K562 (cell line): ENCODE data around the gene NET1. TPM values are rescaled to one million over a fixed set of nuclear protein-coding genes. Genes with fewer than 3 reads are reported as not detected.

ENCODE experiments used
- ATAC-seq: fragments of 200-7000 bp; cut with Tn5 transposase; 3 replicates; pipeline ENCODE4 v1.9.1; 2020; ENCODE audit warnings: moderate library complexity
- BruUV-seq: library from RNA; stranded (reverse); fragments of 400-500 nt; replicated peaks from 2 replicates; lab custom pipeline; 2021; lab: Mats Ljungman, UMichigan
- CTCF ChIA-PET: fragments of 300-600 bp; formaldehyde crosslinking; extraction: SDS; loops from one replicate; lab custom pipeline; 2021; ENCODE audit warnings: low intra/inter-chr PET ratio; lab: Yijun Ruan, JAX
- POLR2A ChIA-PET: fragments of 300-600, 350-650 bp; sonication (Branson Sonifier 250); formaldehyde crosslinking; extraction: SDS; loops from one replicate; lab custom pipeline; 2021; ENCODE audit warnings: antibody characterized with exemption, inconsistent platforms; lab: Yijun Ruan, JAX
- DNase-seq, 4 experiments: peaks; one replicate each; pipeline versions ENCODE4 v3.0.0 to v3.0.0-alpha.2; 2011 to 2018; ENCODE audit warnings: low spot score in 3 of 4, mixed read lengths in 3 of 4; ENCODE audit errors: extremely low read depth in 1 of 4
- FAIRE-seq: peaks from 2 replicates; lab custom pipeline; 2011; peaks lifted over from hg19 to GRCh38; lab: Jason Lieb, UNC
- H2AFZ ChIP-seq: 2 replicates; pipeline ENCODE4 v1.6.0; 2011; ENCODE audit warnings: low read depth, low read length, control low read depth, inconsistent platforms
- H3K27ac ChIP-seq: fragments of 200-600 bp; 3 replicates; pipeline ENCODE4 v1.8.0; 2011; ENCODE audit warnings: low read depth, mild to moderate bottlenecking, control low read depth, inconsistent platforms, low read length, moderate library complexity, mixed read lengths; ENCODE audit errors: extremely low read depth
- H3K27me3 ChIP-seq, 2 experiments: fragments of 300-600 bp in 1 of 2; 2 replicates in 1 of 2; 3 replicates in 1 of 2; pipeline versions ENCODE4 v1.6.0 to v1.8.0; 2011; ENCODE audit warnings: inconsistent platforms in 2 of 2, low read length in 2 of 2, mild to moderate bottlenecking in 1 of 2, mixed read lengths in 1 of 2, moderate library complexity in 1 of 2; ENCODE audit not compliant: control insufficient read depth in 2 of 2, insufficient read depth in 2 of 2
- H3K36me3 ChIP-seq: fragments of 300-600 bp; 3 replicates; pipeline ENCODE4 v1.8.0; 2011; ENCODE audit warnings: mild to moderate bottlenecking, low read length, inconsistent platforms; ENCODE audit not compliant: control insufficient read depth, insufficient read depth
- H3K4me1 ChIP-seq, 2 experiments: fragments of 200-600 bp in 1 of 2; replicated peaks in 1 of 2; 2 replicates in 1 of 2; 3 replicates in 1 of 2; pipeline versions ENCODE4 v1.5.1 to v1.8.0; 2011; ENCODE audit warnings: inconsistent platforms in 2 of 2, low read length in 2 of 2, mild to moderate bottlenecking in 1 of 2, mixed read lengths in 1 of 2, moderate library complexity in 1 of 2; ENCODE audit not compliant: control insufficient read depth in 2 of 2, insufficient read depth in 2 of 2
- H3K4me2 ChIP-seq: 2 replicates; pipeline ENCODE4 v1.6.1; 2011; ENCODE audit warnings: low read length, control low read depth, inconsistent platforms, mixed read lengths; ENCODE audit not compliant: insufficient read depth
- H3K4me3 ChIP-seq: fragments of 200-600 bp; sonication (generic), shearing (Covaris generic); 2 replicates; pipeline ENCODE4 v1.5.1; 2016; ENCODE audit warnings: control low read depth, inconsistent platforms
- H3K79me2 ChIP-seq: fragments of 200-600 bp; 3 replicates; pipeline ENCODE4 v1.8.0; 2011; ENCODE audit warnings: low read length, inconsistent platforms; ENCODE audit not compliant: control insufficient read depth, insufficient read depth
- H3K9ac ChIP-seq, 2 experiments: 2 replicates each; pipeline versions ENCODE4 v1.6.0 to v1.6.1; 2011; ENCODE audit warnings: low read depth in 2 of 2, low read length in 2 of 2, control low read depth in 1 of 2, inconsistent platforms in 1 of 2, mild to moderate bottlenecking in 1 of 2, mixed read lengths in 1 of 2; ENCODE audit not compliant: insufficient read depth in 1 of 2
- H3K9me1 ChIP-seq: one replicate; pipeline ENCODE4 v1.6.0; 2011; ENCODE audit warnings: inconsistent platforms, mild to moderate bottlenecking, low read length, moderate library complexity; ENCODE audit not compliant: control insufficient read depth, insufficient read depth
- H3K9me3 ChIP-seq: replicated peaks from 2 replicates; pipeline ENCODE4 v1.5.1; 2011; ENCODE audit warnings: low read depth, low read length, inconsistent platforms; ENCODE audit not compliant: control insufficient read depth, insufficient read depth
- H4K20me1 ChIP-seq: replicated peaks from 2 replicates; pipeline ENCODE4 v1.6.1; 2011; ENCODE audit warnings: low read length, inconsistent platforms, mixed read lengths; ENCODE audit not compliant: control insufficient read depth, insufficient read depth
- ATF2 ChIP-seq: sonication (generic); formaldehyde crosslinking; IDR thresholded peaks from 2 replicates; pipeline ENCODE4 v1.8.1; 2022; ENCODE audit warnings: missing genetic modification reagents
- CXXC5 ChIP-seq: fragments of 250-450 bp; sonication (Bioruptor Pico); IDR thresholded peaks from 2 replicates; pipeline ENCODE4 v1.8.0; 2022; ENCODE audit warnings: inconsistent platforms, mild to moderate bottlenecking, moderate library complexity
- E2F8 ChIP-seq: fragments of 450-650 bp; IDR thresholded peaks from 2 replicates; pipeline ENCODE4 v1.7.1; 2018; ENCODE audit warnings: mild to moderate bottlenecking, low read depth; ENCODE audit not compliant: partially characterized antibody
- EHMT2 ChIP-seq: fragments of 450-650 bp; IDR thresholded peaks from 2 replicates; pipeline ENCODE4 v1.6.1; 2018; ENCODE audit warnings: antibody characterized with exemption
- ETV5 ChIP-seq: sonication (generic); formaldehyde crosslinking; IDR thresholded peaks from 2 replicates; pipeline ENCODE4 v1.4.0; 2020; ENCODE audit warnings: low read depth, mild to moderate bottlenecking, missing genetic modification reagents
- FOXJ2 ChIP-seq: fragments of 200-800 bp; sonication (Bioruptor generic); IDR thresholded peaks from 2 replicates; pipeline ENCODE4 v1.6.1; 2016; ENCODE audit warnings: missing genetic modification characterization, missing compliant biosample characterization
- MBD2 ChIP-seq: sonication (generic); IDR thresholded peaks from 2 replicates; pipeline ENCODE4 v1.6.1; 2016; ENCODE audit warnings: low read depth, borderline replicate concordance
- TSC22D4 ChIP-seq: fragments of 450-650 bp; IDR thresholded peaks from 2 replicates; pipeline ENCODE4 v1.6.1; 2016; ENCODE audit warnings: missing genetic modification characterization, missing biosample characterization, control low read depth
- ZBTB7A ChIP-seq: IDR thresholded peaks from 2 replicates; pipeline ENCODE4 v1.6.1; 2011; ENCODE audit warnings: low read depth, mild to moderate bottlenecking, low read length, moderate library complexity, borderline replicate concordance; ENCODE audit not compliant: control insufficient read depth
- ZNF224 ChIP-seq: sonication (generic); formaldehyde crosslinking; IDR thresholded peaks from 2 replicates; pipeline ENCODE4 v1.8.0; 2022; ENCODE audit warnings: mild to moderate bottlenecking, missing genetic modification reagents
- ZNF586 ChIP-seq: fragments of 450-650 bp; formaldehyde crosslinking; conservative IDR thresholded peaks from 2 replicates; pipeline ENCODE4 v1.4.0; 2020; ENCODE audit warnings: mild to moderate bottlenecking, moderate library complexity
- WGBS: fragments of 100-300 bp; shearing (Covaris generic); methylation state at CpG from one replicate; pipeline ENCODE4 v1.1.6; 2016; ENCODE audit warnings: low coverage, mixed read lengths; ENCODE audit not compliant: insufficient coverage; ENCODE audit errors: missing lambda C conversion rate; 5-methylcytosine and 5-hydroxymethylcytosine counted together
- in situ Hi-C: fragments of 300-500 bp; cut with MboI; formaldehyde crosslinking; loops from 4 replicates; pipeline ENCODE4 v1.15.0; 2018; ENCODE audit warnings: inconsistent platforms, mixed read lengths
- intact Hi-C: fragments of 100-400 bp; cut with micrococcal nuclease; formaldehyde crosslinking; loops from 2 replicates; pipeline ENCODE4 v1.14.2; 2022
- polyA plus RNA-seq, 8 experiments: library from polyadenylated mRNA; depleted of rRNA in 4 of 8; stranded (reverse) in 5 of 8; unstranded in 3 of 8; fragments of >200 nt; fragmentation: Nextera tagmentation in 2 of 8; fragmentation: Illumina TruSeq in 1 of 8; extraction: Ambion mirVana in 2 of 8; extraction: Trizol in 1 of 8; gene quantifications; 2 replicates each; pipeline versions ENCODE4 v1.2.1 to v1.2.3, GENCODE V29; 2011 to 2014; ENCODE audit warnings: inconsistent platforms in 1 of 8, missing spikeins in 1 of 8
- total RNA-seq, 7 experiments: library from RNA; depleted of rRNA in 6 of 7; stranded (reverse); fragments of >200 nt in 6 of 7; fragmentation: Illumina TruSeq in 2 of 7; extraction: Trizol in 2 of 7; gene quantifications; 2 replicates each; pipeline versions ENCODE4 v1.2.1 to v1.2.3, GENCODE V29; 2011 to 2021; ENCODE audit warnings: low replicate concordance in 1 of 7
- TF ChIP-seq, protein P1 (sequence below): fragments of 250-450 bp; sonication (Bioruptor Pico); IDR thresholded peaks from 2 replicates; pipeline ENCODE4 v1.9.0; 2021; ENCODE audit warnings: mild to moderate bottlenecking
- TF ChIP-seq, protein P2 (sequence below): fragments of 250-450 bp; sonication (Bioruptor Pico); IDR thresholded peaks from 2 replicates; pipeline ENCODE4 v1.5.1; 2021; ENCODE audit warnings: mild to moderate bottlenecking
- TF ChIP-seq, protein P3 (sequence below): sonication (generic); formaldehyde crosslinking; IDR thresholded peaks from 2 replicates; pipeline ENCODE4 v1.8.1; 2022; ENCODE audit warnings: missing genetic modification reagents

The NET1 gene
- total and polyA plus RNA-seq, 9 of the 15 experiments (the other 6 are each of a cell fraction or from before 2014, with no cell fraction given) = 47.4 to 258 (median 106) TPM

DNA sequence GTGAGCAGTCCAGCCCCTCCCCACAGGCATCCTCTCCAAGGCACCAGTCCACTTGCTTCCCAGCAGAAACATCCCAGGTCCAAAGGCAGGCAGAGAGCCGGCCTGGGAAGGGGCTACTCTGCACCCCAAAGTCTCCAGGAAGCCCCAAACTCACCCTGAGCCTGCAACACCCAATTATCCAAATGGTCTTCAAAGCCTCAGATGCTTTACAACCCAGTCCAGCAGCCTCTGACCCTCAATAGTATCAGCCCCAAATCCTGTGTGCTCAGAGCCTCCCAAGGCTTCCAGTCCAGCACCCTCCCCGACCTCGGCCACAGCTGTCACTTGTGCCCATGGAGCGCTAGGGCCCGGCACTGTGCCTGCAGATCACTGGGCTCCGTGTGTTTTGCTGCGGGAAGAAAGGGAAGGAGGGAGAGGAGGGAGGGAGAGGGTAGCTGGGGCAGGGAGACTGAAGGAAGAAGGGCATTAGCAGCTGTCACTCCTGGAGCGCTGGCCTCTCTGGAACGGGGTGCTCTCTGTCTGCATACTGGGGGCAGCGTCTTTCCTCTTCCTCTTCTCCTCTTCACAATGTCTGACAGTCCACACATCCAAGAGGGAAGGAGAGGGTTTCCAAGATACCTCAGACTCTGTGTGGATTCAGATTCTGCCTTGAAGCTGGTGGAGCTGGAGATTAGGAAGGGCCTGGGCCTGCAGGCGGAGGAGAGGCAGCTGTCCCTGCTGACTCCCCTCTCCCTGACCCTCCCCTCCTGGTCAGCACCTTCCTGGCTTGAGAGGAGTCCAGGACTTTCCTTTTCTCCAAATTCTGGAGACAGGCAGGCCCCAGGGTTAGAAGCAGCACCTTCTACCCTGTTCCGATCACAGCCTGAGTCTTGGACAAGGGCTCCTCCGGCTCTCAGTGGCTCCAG, 73.8 kb downstream of the NET1 start:
- under 1% methylated on average over 11 of the region's 13 CpGs for WGBS
- TF ChIP-seq FOXJ2 (tag) = no peak
- TF ChIP-seq ZBTB7A = no peak
- TF ChIP-seq CXXC5 (CRISPR knock-in tag) = no peak
- TF ChIP-seq ATF2 (CRISPR knock-in tag) = no peak
- TF ChIP-seq, protein P1, sequence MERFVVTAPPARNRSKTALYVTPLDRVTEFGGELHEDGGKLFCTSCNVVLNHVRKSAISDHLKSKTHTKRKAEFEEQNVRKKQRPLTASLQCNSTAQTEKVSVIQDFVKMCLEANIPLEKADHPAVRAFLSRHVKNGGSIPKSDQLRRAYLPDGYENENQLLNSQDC (CRISPR knock-in tag) = no peak
- no peak for TF ChIP-seq TSC22D4
- TF ChIP-seq, protein P2, sequence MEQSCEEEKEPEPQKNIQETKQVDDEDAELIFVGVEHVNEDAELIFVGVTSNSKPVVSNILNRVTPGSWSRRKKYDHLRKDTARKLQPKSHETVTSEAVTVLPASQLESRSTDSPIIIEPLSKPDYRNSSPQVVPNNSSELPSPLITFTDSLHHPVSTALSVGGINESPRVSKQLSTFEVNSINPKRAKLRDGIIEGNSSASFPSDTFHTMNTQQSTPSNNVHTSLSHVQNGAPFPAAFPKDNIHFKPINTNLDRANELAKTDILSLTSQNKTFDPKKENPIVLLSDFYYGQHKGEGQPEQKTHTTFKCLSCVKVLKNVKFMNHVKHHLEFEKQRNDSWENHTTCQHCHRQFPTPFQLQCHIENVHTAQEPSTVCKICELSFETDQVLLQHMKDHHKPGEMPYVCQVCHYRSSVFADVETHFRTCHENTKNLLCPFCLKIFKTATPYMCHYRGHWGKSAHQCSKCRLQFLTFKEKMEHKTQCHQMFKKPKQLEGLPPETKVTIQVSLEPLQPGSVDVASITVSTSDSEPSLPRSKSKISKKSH = no peak
- TF ChIP-seq EHMT2 = no peak
- no peak for TF ChIP-seq E2F8
- TF ChIP-seq ZNF224 = no peak
- TF ChIP-seq MBD2 = no peak
- no peak for TF ChIP-seq ETV5 (CRISPR knock-in tag)
- TF ChIP-seq, protein P3, sequence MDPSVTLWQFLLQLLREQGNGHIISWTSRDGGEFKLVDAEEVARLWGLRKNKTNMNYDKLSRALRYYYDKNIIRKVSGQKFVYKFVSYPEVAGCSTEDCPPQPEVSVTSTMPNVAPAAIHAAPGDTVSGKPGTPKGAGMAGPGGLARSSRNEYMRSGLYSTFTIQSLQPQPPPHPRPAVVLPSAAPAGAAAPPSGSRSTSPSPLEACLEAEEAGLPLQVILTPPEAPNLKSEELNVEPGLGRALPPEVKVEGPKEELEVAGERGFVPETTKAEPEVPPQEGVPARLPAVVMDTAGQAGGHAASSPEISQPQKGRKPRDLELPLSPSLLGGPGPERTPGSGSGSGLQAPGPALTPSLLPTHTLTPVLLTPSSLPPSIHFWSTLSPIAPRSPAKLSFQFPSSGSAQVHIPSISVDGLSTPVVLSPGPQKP (CRISPR knock-in tag) = no peak
- TF ChIP-seq ZNF586 (CRISPR knock-in tag) = no peak

More for the DNA sequence above, 73.8 kb downstream of the NET1 start:
- Histone ChIP-seq H3K9me3 (no peaks in the 10 kb centered on the region), H3K4me1 (peaks cover 38 to 56% of the 10 kb centered on the region in 2 experiments), H3K27ac (peak overlapping the region; percentile 82), H3K27me3 (no peaks in the 10 kb centered on the region), H3K79me2 (peaks cover 71% of the 10 kb centered on the region), H3K4me2 (peak overlapping the region; percentile 93), H3K9me1 (no peaks in the 10 kb centered on the region), H3K4me3 (peak overlapping the region; percentile 43), H2AFZ (peak overlapping the region; percentile 87), H3K36me3 (peaks cover 22% of the 10 kb centered on the region), H4K20me1 (no peaks in the 10 kb centered on the region), H3K9ac (peak overlapping the region; percentile 79 to 96)
- ChIA-PET CTCF (no interaction called here), POLR2A (interaction anchor here (0.9 to 1.6 kb wide), 6 partner anchors 8 to 45 kb away, joined by 3 to 5 read pairs (median 3); no protein-coding TSS in a partner anchor)
- no peak for FAIRE-seq
- BruUV-seq = no TSS peak
- in situ Hi-C loops (no loop called here), intact Hi-C loops (no loop called here)
- ATAC-seq = peak; percentile 60
- peak in 1 of 4 experiments; percentile 57 for DNase-seq
